Stimulated activated CD8-positive, alpha-beta memory T cell treated with anti-CD3 and anti-CD28 coated beads, Interleukin-7, amount 100 ng/mL, for 1 hour (primary cell): ENCODE measurements around the gene BNIP2.
"Not testable (repeated sequence)": the region's sequence is repeated elsewhere in the genome, so short reads cannot be mapped to it uniquely, and the experiment has no call there.

Experiments used
- DNase-seq, 2 donors: peaks; one replicate each; pipeline ENCODE4 v3.0.0-alpha.2; 2020; ENCODE audit warnings: low read depth in 2 of 2

Gene BNIP2

DNA sequence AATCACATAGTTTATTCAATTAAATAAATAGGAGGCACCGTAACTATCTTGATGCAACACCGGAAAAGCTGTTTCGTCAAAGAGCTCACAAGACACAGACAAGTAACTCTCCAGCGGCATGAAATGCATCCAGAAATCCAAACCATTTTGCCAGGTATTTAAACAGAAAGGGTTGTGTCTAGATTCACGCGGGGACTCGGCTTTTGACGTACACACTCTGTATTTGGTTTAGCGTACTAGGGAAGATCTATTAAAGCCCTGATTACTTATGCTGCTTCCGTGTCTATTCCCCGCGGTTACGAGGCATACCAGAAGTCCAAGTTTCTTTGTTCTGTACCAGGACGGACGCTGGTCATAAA, 718 bp downstream of the BNIP2 start:
- no peak for DNase-seq

DNA sequence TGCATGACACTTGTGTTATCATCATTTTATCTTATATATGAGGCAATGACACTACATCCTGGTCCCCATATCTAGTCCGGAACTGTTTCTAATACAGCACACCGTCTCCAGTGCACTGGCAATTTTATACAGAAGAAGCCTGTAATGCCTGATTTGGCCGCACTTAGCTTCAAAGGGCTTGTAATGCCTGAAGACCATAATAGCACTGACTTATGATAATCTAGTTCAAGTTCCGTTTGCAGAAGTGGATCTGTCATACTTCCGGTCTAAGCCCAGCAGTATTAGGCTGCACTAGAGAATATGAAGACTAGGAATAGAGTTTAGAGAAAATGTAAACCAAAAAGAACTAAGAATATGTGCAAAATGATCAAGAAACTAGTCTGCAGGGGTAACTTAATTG, 1.3 kb downstream of the BNIP2 start:
- no peak for DNase-seq

DNA sequence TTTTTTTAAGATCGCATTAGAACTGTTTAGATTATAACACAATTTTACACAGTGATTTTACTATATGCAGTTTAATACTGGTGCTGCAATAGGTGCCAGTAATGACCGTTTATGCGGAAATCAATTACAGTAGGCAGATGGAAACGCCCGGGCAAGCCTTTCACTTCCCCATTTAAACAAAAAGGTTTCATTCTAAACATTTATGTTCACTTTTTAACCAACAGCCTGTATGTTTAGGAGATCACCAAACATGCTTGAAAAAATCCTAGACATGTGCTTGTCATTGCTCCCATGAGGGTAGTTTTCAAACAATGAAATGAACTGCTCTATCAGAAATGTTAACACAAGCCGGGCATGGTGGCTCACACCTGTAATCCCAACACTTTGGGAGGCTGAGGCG, 2.7 kb downstream of the BNIP2 start:
- no peak for DNase-seq

DNA sequence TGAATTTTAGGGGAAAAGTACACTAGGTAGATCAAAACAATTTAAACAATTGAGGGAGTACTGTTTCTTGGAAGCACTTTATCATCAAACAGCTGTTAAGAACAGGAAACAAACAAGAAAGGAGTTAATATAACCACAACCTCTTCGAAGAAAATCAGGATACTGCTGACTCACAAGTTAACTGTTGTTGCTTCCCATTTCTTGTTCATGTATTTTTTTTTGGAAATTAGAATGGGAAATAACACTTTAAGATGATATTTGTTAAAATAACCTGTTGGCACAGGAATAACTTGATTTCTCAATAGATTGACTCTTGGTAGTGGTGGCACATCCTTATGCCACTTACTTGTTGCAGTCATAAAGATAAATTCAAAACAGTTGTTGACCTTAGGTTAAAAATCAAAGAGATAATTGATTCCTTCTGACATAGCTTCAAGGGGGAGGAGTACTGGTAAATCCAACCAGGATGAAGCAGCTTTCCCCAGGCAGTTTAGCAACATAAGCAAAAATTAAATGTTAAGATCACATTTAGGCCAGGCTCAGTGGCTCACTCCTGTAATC, 3.3 kb downstream of the BNIP2 start:
- no peak for DNase-seq

DNA sequence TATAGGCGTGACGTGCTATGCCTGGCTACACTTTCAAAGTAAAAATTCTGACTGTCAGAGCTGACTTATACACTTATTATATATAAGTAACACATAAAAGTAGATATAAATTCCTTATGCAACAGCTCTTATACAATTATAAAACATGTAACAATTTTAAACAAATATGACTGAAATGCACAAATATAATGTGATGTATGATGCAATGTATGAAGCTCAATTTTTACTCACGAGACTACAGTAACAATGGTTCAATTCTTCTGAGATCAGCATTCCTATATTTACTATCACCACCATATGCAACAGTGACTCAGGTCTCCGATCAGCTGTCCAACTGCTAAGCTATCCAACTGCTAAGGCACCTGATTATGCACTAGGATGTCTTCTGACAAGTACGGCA, 8.2 kb downstream of the BNIP2 start:
- no peak for DNase-seq

DNA sequence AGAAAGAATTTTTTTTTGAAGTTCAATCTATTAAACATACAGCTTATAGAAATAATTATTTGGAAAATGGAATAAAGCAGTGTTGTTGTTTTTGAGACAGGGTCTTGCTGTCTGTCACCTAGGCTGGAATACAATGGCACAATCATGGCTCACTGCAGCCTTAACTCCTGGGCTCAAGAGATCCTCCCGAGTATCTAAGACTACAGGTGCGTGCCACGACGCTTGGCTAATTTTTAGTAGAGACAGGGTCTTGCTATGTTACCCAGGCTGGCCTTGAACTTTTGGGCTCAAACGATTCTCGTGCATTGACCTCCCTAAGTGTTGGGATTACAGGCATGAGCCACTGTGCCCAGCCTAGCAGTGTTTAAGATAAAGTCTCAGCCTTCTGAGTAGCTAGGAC, 8.8 kb downstream of the BNIP2 start:
- no peak for DNase-seq

DNA sequence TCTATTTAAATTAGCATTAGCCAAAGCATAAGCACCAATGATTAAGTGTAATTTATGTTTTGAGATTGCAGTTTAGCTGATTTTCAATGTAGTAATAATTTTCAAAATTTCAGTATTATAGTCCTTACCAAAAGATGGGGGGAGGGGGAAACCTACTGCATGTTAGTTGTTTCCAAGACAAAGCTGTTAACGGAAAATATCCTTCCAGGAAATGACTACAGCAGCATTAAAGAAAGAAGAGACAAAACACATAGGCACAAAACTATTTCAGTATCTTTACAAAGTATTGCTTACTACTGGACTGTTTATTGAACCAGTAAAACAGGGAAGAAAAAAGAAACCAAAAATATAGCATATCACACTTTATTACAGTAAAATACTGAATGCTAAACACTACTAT, 10.5 kb downstream of the BNIP2 start:
- no peak for DNase-seq

DNA sequence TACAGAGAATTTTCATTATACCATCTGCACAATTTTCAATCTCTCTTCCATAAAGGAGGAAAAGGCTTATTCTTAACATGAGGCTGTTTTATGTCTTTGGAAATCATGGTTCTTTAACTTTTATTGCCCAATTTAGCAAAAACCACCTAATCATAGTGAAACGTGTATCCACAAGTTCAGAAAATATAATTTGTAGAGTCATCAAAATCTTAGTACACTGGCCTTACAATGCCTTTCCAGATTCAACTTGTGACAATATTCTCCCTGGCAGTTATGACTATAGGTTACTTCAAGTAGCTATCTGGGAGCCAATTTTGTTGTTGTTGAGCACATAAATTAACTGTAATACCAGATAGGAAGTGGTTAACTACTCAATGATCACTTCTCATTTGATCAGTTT, 10.9 kb downstream of the BNIP2 start:
- no peak for DNase-seq

DNA sequence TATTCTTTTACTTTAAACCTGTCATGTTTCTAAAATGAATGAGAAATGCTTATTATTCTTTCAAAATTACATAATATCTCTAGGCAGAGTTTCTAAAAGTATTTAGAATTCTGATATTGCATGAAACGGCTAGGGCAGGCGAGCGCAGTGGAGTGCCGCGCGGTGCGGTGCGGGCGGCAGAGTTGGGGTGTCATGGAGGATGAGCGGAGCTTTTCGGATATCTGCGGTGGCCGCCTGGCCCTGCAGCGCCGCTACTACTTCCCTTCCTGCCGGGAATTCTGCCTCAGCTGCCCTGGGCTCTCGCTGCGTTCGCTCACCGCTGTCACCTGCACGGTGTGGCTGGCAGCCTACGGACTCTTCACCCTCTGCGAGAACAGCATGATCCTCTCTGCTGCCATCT, 12.6 kb downstream of the BNIP2 start:
- DNase-seq, result no peak

DNA sequence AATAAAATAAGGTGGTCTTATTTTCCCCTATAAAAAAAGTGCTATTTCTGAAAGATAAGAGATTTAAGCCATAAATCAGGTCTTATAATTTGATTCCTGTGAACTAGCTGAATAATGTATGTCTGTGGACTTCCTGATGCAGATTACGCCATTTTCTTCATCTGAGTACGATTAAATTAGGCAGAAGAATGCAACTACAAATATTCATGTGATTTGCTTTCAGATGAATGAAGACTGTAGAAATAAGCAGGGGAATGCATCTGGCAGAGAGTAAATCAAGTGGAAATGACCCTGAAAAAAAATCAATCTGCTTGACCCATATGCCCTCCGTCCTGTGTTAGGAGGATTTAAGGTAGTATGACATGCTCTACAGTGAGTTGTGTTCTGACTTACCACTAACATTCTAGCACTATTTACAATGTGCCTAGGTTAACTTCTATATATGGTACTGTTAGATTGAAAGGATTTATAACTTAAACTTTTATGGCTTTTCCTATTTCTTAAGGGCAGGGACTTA, 14.7 kb downstream of the BNIP2 start:
- DNase-seq, result no peak

DNA sequence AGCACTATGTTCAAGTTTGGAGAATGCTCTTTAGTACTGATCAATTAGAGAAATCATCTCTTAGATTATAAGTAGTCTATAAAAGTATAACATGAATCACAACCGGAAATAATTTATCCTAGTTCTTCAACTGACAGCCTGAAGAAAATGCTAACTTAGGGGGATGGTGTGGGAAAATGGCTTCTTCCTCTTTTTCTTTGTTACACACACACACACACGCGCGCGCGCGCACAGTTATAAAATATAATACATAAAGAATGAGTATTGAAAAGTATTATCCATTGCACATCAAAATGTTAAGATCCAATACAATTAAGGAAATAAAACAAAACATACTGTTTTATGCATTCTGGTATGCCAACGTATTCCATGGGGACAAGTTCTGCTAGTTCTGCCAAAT, 20.6 kb downstream of the BNIP2 start:
- DNase-seq, result no peak

DNA sequence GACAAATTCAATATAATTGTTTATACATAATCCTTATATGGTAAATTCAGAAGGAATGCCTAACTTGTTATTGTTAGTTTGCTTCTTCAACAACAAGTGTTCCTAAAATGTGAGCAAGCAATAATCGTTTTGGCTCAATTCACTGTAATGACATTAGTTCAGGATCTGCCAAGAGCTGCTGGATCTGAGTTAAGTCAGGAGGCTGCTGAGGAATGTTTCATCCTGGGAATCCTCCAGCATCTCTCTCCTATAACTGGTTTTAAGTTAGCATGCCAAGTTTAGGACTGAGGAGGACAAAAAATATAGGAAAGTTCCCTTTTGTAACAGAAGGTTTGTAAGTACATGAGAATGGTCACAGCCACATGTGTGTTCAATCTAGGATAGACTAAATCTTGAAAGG, 26.9 kb downstream of the BNIP2 start:
- DNase-seq, result no peak

DNA sequence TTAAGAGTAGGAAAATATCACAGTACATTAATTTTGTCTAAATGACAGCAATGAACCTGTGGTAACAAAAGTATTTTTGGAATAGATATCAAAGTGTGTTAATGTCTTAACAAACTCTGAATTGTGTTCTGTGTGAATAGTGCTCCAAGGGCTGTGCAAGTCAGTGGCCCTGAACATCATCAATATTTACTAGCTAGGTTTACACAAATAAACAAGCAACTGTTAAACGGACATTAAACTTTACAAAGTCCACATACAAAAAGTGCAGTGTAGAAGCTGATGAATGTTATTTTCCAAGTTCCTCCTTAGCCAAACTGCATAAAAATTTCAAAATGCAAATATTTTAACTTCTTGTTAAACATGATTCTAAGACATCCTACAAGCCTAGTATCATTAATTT, 29.8 kb downstream of the BNIP2 start:
- DNase-seq, result no peak

DNA sequence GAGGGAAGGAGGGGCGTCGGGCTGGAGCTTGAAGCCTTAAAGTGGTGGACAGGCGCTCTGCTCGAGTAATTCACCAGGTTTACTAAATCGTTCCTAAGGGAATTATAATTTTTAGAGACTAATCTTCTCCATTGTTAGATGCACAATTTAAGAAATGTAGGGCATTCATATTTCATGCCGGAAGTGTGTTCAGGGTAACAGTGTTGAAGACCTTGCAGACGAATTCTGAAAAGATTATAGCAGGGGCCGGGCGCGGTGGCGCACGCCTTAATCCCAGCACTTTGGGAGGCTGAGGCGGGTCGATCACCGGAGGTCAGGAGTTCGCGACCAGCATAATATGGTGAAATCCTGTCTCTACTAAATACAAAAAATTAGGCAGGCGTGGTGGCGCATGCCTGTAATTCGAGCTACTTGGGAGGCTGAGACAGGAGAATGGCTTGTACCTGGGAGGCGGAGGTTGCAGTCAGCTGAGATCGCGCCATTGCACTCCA, 31.4 kb downstream of the BNIP2 start:
- no peak for DNase-seq

DNA sequence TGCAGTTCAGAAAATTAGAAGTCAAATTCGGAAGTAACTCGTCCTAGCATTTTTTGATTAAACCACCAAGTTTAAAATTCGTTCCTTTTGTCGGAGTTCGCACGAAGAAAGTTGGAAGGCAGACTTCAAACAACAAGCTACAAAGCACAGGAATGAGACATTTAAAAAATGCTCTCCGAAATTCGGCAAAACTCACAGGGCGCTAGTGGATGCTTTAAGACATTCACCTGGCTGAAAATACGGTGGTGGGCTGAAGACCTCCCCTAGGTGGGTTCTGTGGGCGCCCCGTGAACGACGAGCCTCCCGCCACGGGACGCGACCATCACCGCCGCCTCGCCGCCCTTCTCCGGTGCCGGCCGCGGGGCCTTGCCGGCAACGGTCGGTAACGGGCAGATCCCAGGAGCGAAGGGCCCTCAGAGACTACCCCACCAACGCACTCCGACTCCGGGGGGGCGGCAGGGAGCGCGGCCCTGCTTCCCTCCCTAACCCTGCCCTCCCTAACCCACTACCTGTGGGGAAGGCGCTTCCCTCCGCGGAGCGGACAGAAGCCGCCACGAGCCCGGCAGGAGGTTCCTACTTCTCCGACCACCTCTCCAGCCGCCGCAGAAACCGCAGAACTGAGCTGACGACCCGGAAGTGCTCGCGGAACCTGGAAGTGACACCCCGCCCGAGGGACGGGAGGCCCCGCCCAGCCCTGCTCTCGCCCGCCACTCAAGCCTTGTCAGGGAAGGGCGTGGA, 32.1 kb downstream of the BNIP2 start, which contains the start of gene GTF2A2:
TSS of gene GTF2A2 (minus strand) at position 619 of the 738 bp plus-strand sequence. CDS start 5,238 bp downstream, outside the sequence.
- peak; percentile 86 to 87 for DNase-seq

DNA sequence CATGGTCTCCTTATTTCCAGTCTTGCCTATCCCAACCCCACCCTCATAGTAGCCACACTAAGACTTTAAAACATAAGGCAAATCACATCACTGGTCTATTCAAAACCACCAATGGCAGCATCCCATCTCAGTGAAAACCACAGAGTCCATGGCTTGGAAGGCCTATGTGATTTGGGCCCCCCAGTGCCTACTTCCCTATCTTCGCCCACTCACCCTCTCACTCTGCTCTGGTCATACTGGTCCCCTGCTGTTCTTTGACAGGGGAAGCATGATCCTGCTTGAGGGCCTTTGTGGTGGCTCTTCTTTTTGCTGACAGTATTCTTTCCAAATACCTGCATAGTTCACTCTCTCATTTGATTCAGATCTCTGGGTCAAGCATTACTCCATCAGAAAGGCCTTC, 35.1 kb downstream of the BNIP2 start:
- DNase-seq, result no peak

DNA sequence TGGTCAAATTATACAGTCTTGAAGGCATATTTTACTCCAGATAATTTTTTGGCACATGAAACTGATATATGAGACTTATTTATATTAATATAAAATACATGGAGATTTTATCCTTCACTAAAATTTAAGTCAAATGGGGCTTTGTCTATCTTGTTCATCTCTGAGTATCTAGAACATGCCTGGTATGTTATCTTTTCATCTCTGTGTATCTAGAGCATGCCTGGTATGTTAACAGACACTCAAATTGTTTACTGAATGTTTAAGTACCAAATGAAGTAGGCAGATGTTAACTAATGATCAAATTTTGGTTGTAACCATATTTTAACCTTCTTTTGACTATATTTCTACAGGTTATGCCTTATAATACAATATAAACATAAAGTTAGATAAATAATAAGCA, 39.5 kb downstream of the BNIP2 start:
- no peak for DNase-seq

DNA sequence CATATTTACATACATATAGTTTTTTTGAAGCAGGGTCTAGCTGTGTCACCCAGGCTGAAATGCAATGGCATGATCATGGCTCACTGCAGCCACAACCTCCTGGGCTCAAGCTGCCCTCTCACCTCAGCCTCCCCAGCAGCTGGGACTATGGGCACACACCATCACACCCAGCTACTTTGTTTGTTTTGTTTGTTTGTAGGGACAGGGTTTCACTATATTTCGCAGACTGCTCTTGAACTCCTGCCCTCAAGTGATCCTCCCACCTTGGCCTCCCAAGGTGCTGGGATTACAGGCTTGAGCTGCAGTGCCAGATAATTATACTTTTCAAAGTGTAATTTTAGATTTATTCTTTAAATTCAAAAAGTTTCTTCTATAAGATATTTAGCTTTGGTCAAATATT, 42.0 kb downstream of the BNIP2 start:
- DNase-seq, result no peak

DNA sequence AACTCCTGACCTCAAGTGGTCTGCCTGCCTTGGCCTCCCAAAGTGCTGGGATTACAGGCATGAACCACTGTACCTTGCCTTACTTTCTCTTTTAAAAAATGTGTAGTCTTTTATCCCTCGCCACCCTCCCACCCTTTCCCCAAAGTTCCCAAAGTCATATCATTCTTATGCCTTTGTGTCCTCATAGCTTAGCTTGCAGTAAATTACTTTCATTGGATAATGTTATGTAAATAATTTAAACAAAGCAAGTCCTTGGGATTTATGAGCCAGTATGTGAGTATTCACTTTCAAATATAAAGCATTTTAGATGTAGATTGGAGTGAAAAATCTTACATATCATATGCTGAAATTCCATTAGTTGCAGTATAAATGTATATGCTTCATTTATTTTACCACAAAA, 42.8 kb downstream of the BNIP2 start:
- DNase-seq, result no peak

DNA sequence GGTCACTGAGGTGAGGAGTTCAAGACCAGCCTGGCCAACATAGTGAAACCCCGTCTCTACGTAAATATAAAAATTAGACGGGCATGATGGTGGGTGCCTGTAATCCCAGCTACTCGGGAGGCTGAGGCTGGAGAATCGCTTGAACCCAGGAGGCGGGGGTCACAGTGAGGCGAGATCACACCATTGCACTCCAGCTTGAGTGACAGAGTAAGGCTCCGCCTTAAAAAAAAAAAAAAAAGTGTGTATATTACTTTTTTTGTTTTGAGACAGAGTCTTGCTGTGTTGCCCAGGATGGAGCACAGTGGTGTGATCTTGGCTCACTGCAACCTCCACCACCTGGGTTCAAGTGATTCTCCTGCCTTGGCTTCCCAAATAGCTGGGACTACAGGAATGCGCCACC, 43.3 kb downstream of the BNIP2 start:
- not testable (repeated sequence) for DNase-seq

DNA sequence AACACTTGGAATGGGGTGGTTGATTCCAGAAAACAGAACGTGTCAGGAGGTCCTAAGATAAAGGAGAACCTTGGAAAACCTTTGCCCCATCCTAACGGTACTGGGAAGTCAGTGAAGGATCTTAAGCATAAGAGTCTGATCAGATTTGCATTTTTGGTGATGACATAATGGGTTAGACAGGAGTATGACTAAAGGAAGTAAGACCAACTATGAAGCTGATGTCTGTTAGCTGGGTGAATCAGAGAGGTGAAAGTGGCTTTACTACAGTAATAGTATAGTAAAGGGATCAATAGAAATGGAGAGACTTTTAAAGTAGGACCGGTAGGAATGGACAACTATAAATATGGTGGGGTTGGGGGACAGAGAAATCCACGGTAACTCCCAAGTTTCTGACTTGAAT, 44.4 kb downstream of the BNIP2 start:
- DNase-seq, result no peak

DNA sequence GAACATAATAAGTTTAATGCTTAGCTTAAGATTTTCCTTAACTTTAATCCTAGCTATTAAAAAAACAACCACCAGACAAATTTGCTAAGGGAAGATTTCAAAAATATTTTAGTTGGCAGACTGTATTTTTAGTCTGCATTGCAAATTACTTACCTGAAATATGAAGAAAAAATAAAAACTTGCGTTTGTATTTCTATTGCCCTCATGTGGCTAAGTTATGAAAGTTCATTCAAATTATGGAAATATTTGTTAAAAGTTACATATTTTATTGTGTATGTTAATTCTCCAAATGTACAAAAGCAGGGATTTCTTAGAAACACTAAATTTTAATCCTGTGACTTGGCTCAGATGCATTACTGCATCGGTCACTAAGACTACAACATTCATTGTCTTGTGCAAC, 46.8 kb downstream of the BNIP2 start:
- no peak for DNase-seq

DNA sequence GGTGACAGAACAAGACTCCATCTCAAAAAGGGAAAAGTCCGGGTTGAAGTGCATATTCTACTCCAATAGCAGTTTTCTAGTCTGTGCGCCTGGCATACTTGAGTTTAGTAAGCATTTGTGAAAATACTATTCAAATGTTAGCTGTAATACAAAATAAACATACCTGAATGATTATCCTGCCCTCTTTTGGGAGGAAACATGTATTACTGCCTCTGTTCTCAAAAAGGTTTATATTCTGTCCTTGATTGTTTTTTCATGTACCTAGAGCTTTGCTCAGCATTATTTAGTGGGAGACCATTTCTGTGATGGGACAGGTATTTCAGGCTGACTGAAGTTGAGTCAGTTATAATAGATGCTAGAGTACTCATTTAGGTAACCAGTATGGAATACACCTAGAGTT, 51.6 kb downstream of the BNIP2 start:
- DNase-seq, result not testable (repeated sequence)

DNA sequence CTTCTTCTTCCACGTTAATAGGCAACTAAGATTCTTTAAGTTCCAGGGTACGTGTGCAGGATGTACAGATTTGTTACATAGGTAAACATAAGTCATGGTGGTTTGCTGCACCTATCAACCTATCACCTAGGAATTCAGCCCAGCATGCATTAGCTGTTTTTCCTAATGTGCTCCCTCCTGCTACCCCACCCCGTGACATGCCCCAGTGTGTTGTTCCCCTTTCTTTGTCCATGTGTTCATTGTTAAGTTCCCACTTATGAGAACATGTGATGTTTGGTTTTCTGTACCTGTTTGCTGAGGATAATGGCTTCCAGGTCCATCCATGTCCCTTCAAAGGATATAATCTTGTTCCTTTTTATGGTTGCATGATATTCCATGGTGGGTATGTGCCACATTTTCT, 52.9 kb downstream of the BNIP2 start:
- DNase-seq, result no peak
